CD14-positive monocyte (primary cell): ENCODE results near the gene C19orf67. TPM values are rescaled to one million over a fixed set of nuclear protein-coding genes. Genes with fewer than 3 reads are reported as not detected.

Experiments used
- DNase-seq, 3 donors: peaks; one replicate each; pipeline ENCODE4 v3.0.0-alpha.2; 2011 to 2022
- H2AFZ ChIP-seq: 2 replicates; pipeline ENCODE4 v1.6.0; 2012; ENCODE audit warnings: mild to moderate bottlenecking, low read depth, low read length, inconsistent platforms; ENCODE audit not compliant: insufficient read depth, poor library complexity, severe bottlenecking
- H3K27ac ChIP-seq, 2 donors: 1 replicate in 1 of 2; 2 replicates in 1 of 2; pipeline ENCODE4 v1.5.1; 2012 to 2013; ENCODE audit warnings: low read length in 2 of 2, control low read depth in 1 of 2, inconsistent platforms in 1 of 2, low read depth in 1 of 2, mild to moderate bottlenecking in 1 of 2
- H3K27me3 ChIP-seq, 2 donors: one replicate each; pipeline versions ENCODE4 v1.6.0 to v1.6.1; 2011 to 2013; ENCODE audit warnings: low read length in 2 of 2; ENCODE audit not compliant: control insufficient read depth in 2 of 2, insufficient read depth in 2 of 2
- H3K36me3 ChIP-seq, 2 donors: replicated peaks in 1 of 2; 1 replicate in 1 of 2; 2 replicates in 1 of 2; pipeline versions ENCODE4 v1.5.1 to v1.6.1; 2012 to 2013; ENCODE audit warnings: low read length in 2 of 2, control low read depth in 1 of 2, inconsistent platforms in 1 of 2, mild to moderate bottlenecking in 1 of 2; ENCODE audit not compliant: insufficient read depth in 2 of 2, control insufficient read depth in 1 of 2
- H3K4me1 ChIP-seq, 2 donors: 1 replicate in 1 of 2; 2 replicates in 1 of 2; pipeline versions ENCODE4 v1.5.1 to v1.6.1; 2012 to 2013; ENCODE audit warnings: low read length in 2 of 2, control low read depth in 1 of 2, inconsistent platforms in 1 of 2, mild to moderate bottlenecking in 1 of 2, moderate library complexity in 1 of 2; ENCODE audit not compliant: insufficient read depth in 2 of 2, control insufficient read depth in 1 of 2
- H3K4me2 ChIP-seq: replicated peaks from 2 replicates; pipeline ENCODE3; 2012; ENCODE audit warnings: low read length, moderate library complexity, mild to moderate bottlenecking; ENCODE audit not compliant: poor library complexity, severe bottlenecking; ENCODE audit errors: extremely low read depth
- H3K4me3 ChIP-seq, 3 experiments: fragments of 200-600 bp in 1 of 3; sonication (generic) in 1 of 3; replicated peaks in 1 of 3; 1 replicate in 2 of 3; 2 replicates in 1 of 3; pipeline ENCODE4 v1.5.1; 2011 to 2013; ENCODE audit warnings: low read length in 3 of 3, mild to moderate bottlenecking in 3 of 3, control low read depth in 2 of 3, low read depth in 2 of 3, inconsistent platforms in 1 of 3, moderate library complexity in 1 of 3
- H3K79me2 ChIP-seq: 2 replicates; pipeline ENCODE4 v1.6.0; 2012; ENCODE audit warnings: mild to moderate bottlenecking, control low read depth, inconsistent platforms, low read length, moderate library complexity; ENCODE audit not compliant: insufficient read depth
- H3K9ac ChIP-seq: 2 replicates; pipeline ENCODE4 v1.6.0; 2017; ENCODE audit warnings: low read length, mild to moderate bottlenecking; ENCODE audit not compliant: insufficient read depth, poor library complexity, severe bottlenecking
- H3K9me3 ChIP-seq, 2 donors: replicated peaks in 1 of 2; 1 replicate in 1 of 2; 2 replicates in 1 of 2; pipeline versions ENCODE4 v1.5.1 to v1.6.1; 2012 to 2013; ENCODE audit warnings: low read length in 2 of 2, control low read depth in 1 of 2; ENCODE audit not compliant: control insufficient read depth in 1 of 2, insufficient read depth in 1 of 2
- H4K20me1 ChIP-seq: 2 replicates; pipeline ENCODE4 v1.6.0; 2012; ENCODE audit warnings: mild to moderate bottlenecking, low read length, control low read depth, moderate library complexity; ENCODE audit not compliant: insufficient read depth
- H3K27ac Mint-ChIP-seq, 7 donors: one replicate each; pipeline ENCODE4 v1.8.0; 2020; ENCODE audit warnings: mild to moderate bottlenecking in 7 of 7, mixed read lengths in 7 of 7, moderate library complexity in 6 of 7, inconsistent platforms in 2 of 7
- H3K27me3 Mint-ChIP-seq, 3 donors: one replicate each; pipeline ENCODE4 v1.8.0; 2021 to 2022; ENCODE audit warnings: low read depth in 3 of 3, mild to moderate bottlenecking in 3 of 3, mixed read lengths in 3 of 3, moderate library complexity in 3 of 3, inconsistent platforms in 1 of 3
- H3K36me3 Mint-ChIP-seq, 2 donors: one replicate each; pipeline ENCODE4 v1.8.0; 2020; ENCODE audit warnings: mixed read lengths in 2 of 2, inconsistent platforms in 1 of 2, mild to moderate bottlenecking in 1 of 2
- H3K4me1 Mint-ChIP-seq: one replicate; pipeline ENCODE4 v1.8.0; 2020; ENCODE audit warnings: mild to moderate bottlenecking, mixed read lengths
- H3K4me3 Mint-ChIP-seq, 2 donors: one replicate each; pipeline ENCODE4 v1.8.0; 2020; ENCODE audit warnings: mild to moderate bottlenecking in 2 of 2, mixed read lengths in 2 of 2, moderate library complexity in 1 of 2
- H3K9me3 Mint-ChIP-seq, 7 donors: one replicate each; pipeline ENCODE4 v1.8.0; 2020 to 2022; ENCODE audit warnings: mixed read lengths in 7 of 7, mild to moderate bottlenecking in 6 of 7, moderate library complexity in 6 of 7, inconsistent platforms in 2 of 7
- WGBS: methylation state at CpG from one replicate; pipeline ENCODE4 v1.1.5; 2013; ENCODE audit warnings: missing lambda C conversion rate; ENCODE audit not compliant: insufficient coverage; 5-methylcytosine and 5-hydroxymethylcytosine counted together
- intact Hi-C, 2 donors: fragments of 100-400 bp; cut with micrococcal nuclease; formaldehyde crosslinking; loops; one replicate each; pipeline versions ENCODE4 v1.15.0 to v1.15.1; 2023
- polyA plus RNA-seq, 3 donors: library from polyadenylated mRNA; depleted of rRNA in 1 of 3; unstranded in 2 of 3; stranded (reverse) in 1 of 3; fragments of 300-500 nt in 2 of 3; fragments of >200 nt in 1 of 3; fragmentation: Illumina TruSeq in 2 of 3; gene quantifications; 1 replicate in 2 of 3; 2 replicates in 1 of 3; pipeline ENCODE4 v1.2.3, GENCODE V29; 2012 to 2021
- TF ChIP-seq, protein P1 (sequence below): fragments of 200-600 bp; IDR thresholded peaks from one replicate; pipeline ENCODE4 v1.8.0; 2022; ENCODE audit warnings: antibody characterized with exemption, mild to moderate bottlenecking

The C19orf67 gene
- polyA plus RNA-seq, 3 donors: not detected

DNA sequence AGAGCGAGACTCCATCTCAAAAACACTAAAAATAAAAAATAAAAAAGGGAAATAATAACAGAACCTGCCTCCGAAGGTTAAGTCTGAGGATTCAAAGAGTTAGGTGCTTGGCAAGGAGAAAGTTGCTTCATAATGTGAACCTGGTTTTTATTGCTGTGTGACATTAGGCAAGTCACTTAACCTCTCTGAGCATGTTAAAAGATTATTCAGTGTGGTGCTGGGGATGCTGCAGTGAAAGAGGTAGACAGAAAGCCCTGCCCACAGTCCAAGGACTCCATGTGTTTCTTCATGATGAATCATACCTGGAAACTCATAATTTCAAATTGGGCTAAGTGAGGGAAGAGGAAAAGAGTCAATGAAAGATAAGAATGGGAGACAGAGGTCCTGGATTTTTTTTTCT is 51.6 kb downstream of the C19orf67 start:
- H3K27ac ChIP-seq: no peak overlapping the region
- peaks cover 37% of the 10 kb centered on the region for H3K79me2 ChIP-seq
- peaks cover 0 to 2% (median 0%) of the 10 kb centered on the region in 7 donors for H3K9me3 Mint-ChIP-seq
- no peak for DNase-seq
- intact Hi-C loops: loop anchor here (5.0 kb wide), 2 partner anchors 37 to 47 kb away; no protein-coding TSS in a partner anchor
- H3K4me3 ChIP-seq: no peak overlapping the region
- 100% methylated on average over 1 of the region's 2 CpGs for WGBS
- H3K9me3 ChIP-seq: no peaks in the 10 kb centered on the region
- peaks cover 23 to 27% of the 10 kb centered on the region in 2 donors for H3K36me3 ChIP-seq
- H3K4me2 ChIP-seq: no peak overlapping the region
- H3K4me1 Mint-ChIP-seq: peaks cover 20% of the 10 kb centered on the region
- peaks cover 0 to 3% (median 2%) of the 10 kb centered on the region in 3 donors for H3K27me3 Mint-ChIP-seq
- H3K27ac Mint-ChIP-seq: peak overlapping the region in 1 of 7 donors; percentile 0
- no peaks in the 10 kb centered on the region for H3K27me3 ChIP-seq
- peaks cover 30 to 43% of the 10 kb centered on the region in 2 donors for H3K36me3 Mint-ChIP-seq
- no peak overlapping the region for H3K9ac ChIP-seq
- no peak overlapping the region for H2AFZ ChIP-seq
- H3K4me3 Mint-ChIP-seq: no peak overlapping the region
- TF ChIP-seq, protein P1, sequence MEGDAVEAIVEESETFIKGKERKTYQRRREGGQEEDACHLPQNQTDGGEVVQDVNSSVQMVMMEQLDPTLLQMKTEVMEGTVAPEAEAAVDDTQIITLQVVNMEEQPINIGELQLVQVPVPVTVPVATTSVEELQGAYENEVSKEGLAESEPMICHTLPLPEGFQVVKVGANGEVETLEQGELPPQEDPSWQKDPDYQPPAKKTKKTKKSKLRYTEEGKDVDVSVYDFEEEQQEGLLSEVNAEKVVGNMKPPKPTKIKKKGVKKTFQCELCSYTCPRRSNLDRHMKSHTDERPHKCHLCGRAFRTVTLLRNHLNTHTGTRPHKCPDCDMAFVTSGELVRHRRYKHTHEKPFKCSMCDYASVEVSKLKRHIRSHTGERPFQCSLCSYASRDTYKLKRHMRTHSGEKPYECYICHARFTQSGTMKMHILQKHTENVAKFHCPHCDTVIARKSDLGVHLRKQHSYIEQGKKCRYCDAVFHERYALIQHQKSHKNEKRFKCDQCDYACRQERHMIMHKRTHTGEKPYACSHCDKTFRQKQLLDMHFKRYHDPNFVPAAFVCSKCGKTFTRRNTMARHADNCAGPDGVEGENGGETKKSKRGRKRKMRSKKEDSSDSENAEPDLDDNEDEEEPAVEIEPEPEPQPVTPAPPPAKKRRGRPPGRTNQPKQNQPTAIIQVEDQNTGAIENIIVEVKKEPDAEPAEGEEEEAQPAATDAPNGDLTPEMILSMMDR: no peak
- H3K4me1 ChIP-seq: peaks cover 19 to 20% of the 10 kb centered on the region in 2 donors
- H4K20me1 ChIP-seq: no peaks in the 10 kb centered on the region

DNA sequence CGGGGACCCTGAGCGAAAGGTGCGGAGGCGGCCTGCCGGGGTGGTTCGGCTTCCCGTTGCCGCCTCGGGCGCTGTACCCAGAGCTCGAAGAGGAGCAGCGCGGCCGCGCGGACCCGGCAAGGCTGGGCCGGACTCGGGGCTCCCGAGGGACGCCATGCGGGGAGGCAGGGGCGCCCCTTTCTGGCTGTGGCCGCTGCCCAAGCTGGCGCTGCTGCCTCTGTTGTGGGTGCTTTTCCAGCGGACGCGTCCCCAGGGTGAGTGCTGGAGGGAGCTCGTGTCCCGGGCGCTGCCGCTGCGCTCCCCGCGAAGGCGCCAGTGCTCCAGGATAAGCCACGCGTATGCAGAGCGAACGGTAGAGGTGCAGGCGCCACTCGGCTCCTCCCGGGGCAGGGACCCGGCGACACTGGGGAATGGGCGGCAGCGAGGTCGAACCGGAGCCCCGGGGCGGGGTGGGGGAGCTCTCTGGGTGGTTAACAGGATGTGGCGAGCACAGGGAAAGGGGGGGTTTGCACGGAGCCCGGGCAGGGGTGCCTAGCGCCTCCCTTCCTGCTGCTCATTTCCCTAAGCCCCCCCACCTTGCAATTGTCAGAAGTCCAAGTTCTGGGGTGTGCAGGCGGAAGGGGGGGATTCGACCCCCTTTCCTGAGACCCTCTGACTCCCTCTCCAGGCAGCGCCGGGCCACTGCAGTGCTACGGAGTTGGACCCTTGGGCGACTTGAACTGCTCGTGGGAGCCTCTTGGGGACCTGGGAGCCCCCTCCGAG is 53.7 kb downstream of the C19orf67 start, which contains the start of gene IL27RA:
Gene IL27RA, plus strand, starts transcription at position 44 of the 762 bp plus-strand sequence. Its CDS starts 111 bp downstream, at position 155.
- peaks cover 23 to 25% of the 10 kb centered on the region in 2 donors for H3K4me1 ChIP-seq
- peak within 1 kb of the TSS; percentile 87 for H3K4me2 ChIP-seq
- H3K9ac ChIP-seq: peak within 1 kb of the TSS; percentile 95
- no peaks in the 10 kb centered on the region for H3K9me3 ChIP-seq
- TF ChIP-seq, protein P1: peak; percentile 89
- WGBS: under 1% methylated on average over 45 of the region's 63 CpGs
- H2AFZ ChIP-seq: peak within 1 kb of the TSS; percentile 90
- peak within 1 kb of the TSS; percentile 91 to 95 for H3K4me3 Mint-ChIP-seq
- peak within 1 kb of the TSS; percentile 90 to 94 for H3K27ac ChIP-seq
- H3K4me3 ChIP-seq: peak within 1 kb of the TSS; percentile 54 to 98 (median 96)
- peaks cover 13 to 23% of the 10 kb centered on the region in 2 donors for H3K36me3 Mint-ChIP-seq
- H3K27ac Mint-ChIP-seq: peak within 1 kb of the TSS; percentile 86 to 96 (median 91)
- peaks cover 0 to 3% (median 2%) of the 10 kb centered on the region in 3 donors for H3K27me3 Mint-ChIP-seq
- H4K20me1 ChIP-seq: no peaks in the 10 kb centered on the region
- H3K4me1 Mint-ChIP-seq: peaks cover 28% of the 10 kb centered on the region
- intact Hi-C loops: loop anchor here (5.0 kb wide), 2 partner anchors 35 to 45 kb away; no protein-coding TSS in a partner anchor
- H3K79me2 ChIP-seq: peaks cover 37% of the 10 kb centered on the region
- H3K36me3 ChIP-seq: peaks cover 9 to 11% of the 10 kb centered on the region in 2 donors
- H3K27me3 ChIP-seq: no peaks in the 10 kb centered on the region
- peak; percentile 48 to 62 (median 59) for DNase-seq
- H3K9me3 Mint-ChIP-seq: peaks cover 0 to 2% (median 0%) of the 10 kb centered on the region in 7 donors

Other genes starting within 250 kb of the C19orf67 start
- not detected for gene NANOS3, start 208.6 kb downstream of the C19orf67 start, polyA plus RNA-seq
- gene BRME1, start 179.7 kb downstream of the C19orf67 start, polyA plus RNA-seq: under 1 TPM in 2 of 3 donors, not detected in 1; 0.05 to 0.28 TPM
- gene CC2D1A, start 179.6 kb downstream of the C19orf67 start, polyA plus RNA-seq: 10 to 100 TPM in 1 of 3 donors, 1 to 10 TPM in 2; 4.6 to 27.0 (median 6.2) TPM
- gene PODNL1, start 147.4 kb downstream of the C19orf67 start, polyA plus RNA-seq: 1 to 10 TPM; 1.2 to 1.4 (median 1.3) TPM
- 100 to 1,000 TPM in 1 of 3 donors, 1 to 10 TPM in 2; 2.8 to 116 (median 3.4) TPM for gene DCAF15, start 133.3 kb downstream of the C19orf67 start, polyA plus RNA-seq
- gene RFX1, start 79.5 kb downstream of the C19orf67 start, polyA plus RNA-seq: 10 to 100 TPM in 1 of 3 donors, under 1 TPM in 2; 0.89 to 12.8 (median 0.95) TPM
- gene RLN3, start 57.6 kb downstream of the C19orf67 start, polyA plus RNA-seq: not detected
- gene IL27RA, start 54.0 kb downstream of the C19orf67 start, polyA plus RNA-seq: 10 to 100 TPM; 40.4 to 61.5 (median 54.9) TPM
- gene PALM3, start 23.7 kb downstream of the C19orf67 start, polyA plus RNA-seq: not detected
- under 1 TPM; 0.42 to 0.77 (median 0.52) TPM for gene MISP3, start 13.0 kb downstream of the C19orf67 start, polyA plus RNA-seq
- 10 to 100 TPM in 1 of 3 donors, 1 to 10 TPM in 1, under 1 TPM in 1; 0.78 to 19.4 (median 1.4) TPM for gene SAMD1, start 5.0 kb upstream of the C19orf67 start, polyA plus RNA-seq
- gene PRKACA, start 32.0 kb upstream of the C19orf67 start, polyA plus RNA-seq: 100 to 1,000 TPM in 1 of 3 donors, 1 to 10 TPM in 2; 2.0 to 231 (median 3.8) TPM
- gene ASF1B, start 50.8 kb upstream of the C19orf67 start, polyA plus RNA-seq: 10 to 100 TPM in 1 of 3 donors, 1 to 10 TPM in 2; 6.3 to 13.4 (median 9.2) TPM
- gene ADGRL1, start 120.4 kb upstream of the C19orf67 start, polyA plus RNA-seq: 1 to 10 TPM in 1 of 3 donors, not detected in 2; 1.7 TPM